K562 (cell line): ENCODE results near the gene GALNS. TPM values are rescaled to one million over a fixed set of nuclear protein-coding genes. Genes with fewer than 3 reads are reported as not detected.

Experiments used
- ADNP ChIP-seq: fragments of 200-800 bp; sonication (Bioruptor generic); IDR thresholded peaks from 2 replicates; pipeline ENCODE4 v1.6.1; 2016; ENCODE audit warnings: missing genetic modification characterization, missing compliant biosample characterization
- CCAR2 ChIP-seq: fragments of 200-400 bp; formaldehyde crosslinking; IDR thresholded peaks from 2 replicates; pipeline ENCODE4 v1.6.1; 2017; ENCODE audit warnings: mild to moderate bottlenecking, low read depth, low read length
- CEBPG ChIP-seq, 3 experiments: fragments of 200-800 bp in 1 of 3; sonication (Bioruptor generic) in 1 of 3; sonication (generic) in 1 of 3; formaldehyde crosslinking in 1 of 3; IDR thresholded peaks in 2 of 3; conservative IDR thresholded peaks in 1 of 3; 2 replicates each; pipeline versions ENCODE4 v1.6.1 to v1.8.0; 2016 to 2022; ENCODE audit warnings: missing compliant biosample characterization in 2 of 3, missing genetic modification characterization in 2 of 3, mild to moderate bottlenecking in 1 of 3, missing genetic modification reagents in 1 of 3
- ESRRB ChIP-seq: fragments of 250-450 bp; sonication (Bioruptor Pico); IDR thresholded peaks from 2 replicates; pipeline ENCODE4 v1.5.0; 2020; ENCODE audit warnings: mild to moderate bottlenecking, moderate library complexity, borderline replicate concordance
- KAT2B ChIP-seq: IDR thresholded peaks from one replicate; pipeline ENCODE4 v1.6.1; 2012; ENCODE audit warnings: low read depth, mild to moderate bottlenecking, control low read depth, inconsistent platforms, low read length, moderate library complexity
- KLF10 ChIP-seq: fragments of 250-450 bp; sonication (Bioruptor Pico); IDR thresholded peaks from 2 replicates; pipeline ENCODE4 v1.6.1; 2021; ENCODE audit warnings: matching md5 sums
- MAFK ChIP-seq: IDR thresholded peaks from 2 replicates; pipeline ENCODE4 v1.6.1; 2011; ENCODE audit warnings: low read length, improper control_type of control experiment
- OTX1 ChIP-seq: fragments of 450-650 bp; formaldehyde crosslinking; IDR thresholded peaks from 2 replicates; pipeline ENCODE4 v1.4.0; 2022; ENCODE audit warnings: mild to moderate bottlenecking
- POLR2AphosphoS2 ChIP-seq: IDR thresholded peaks from 2 replicates; pipeline ENCODE4 v1.6.1; 2012; ENCODE audit warnings: low read length, improper control_type of control experiment
- RAD21 ChIP-seq, 2 experiments: fragments of 250-450 bp in 1 of 2; fragments of 450-650 bp in 1 of 2; sonication (Bioruptor Pico) in 1 of 2; formaldehyde crosslinking in 1 of 2; IDR thresholded peaks in 1 of 2; conservative IDR thresholded peaks in 1 of 2; 2 replicates each; pipeline versions ENCODE4 v1.4.0 to v1.8.0; 2020 to 2022; ENCODE audit warnings: mild to moderate bottlenecking in 2 of 2, moderate library complexity in 1 of 2
- RAD51 ChIP-seq: fragments of 450-650 bp; IDR thresholded peaks from 2 replicates; pipeline ENCODE4 v1.7.1; 2016; ENCODE audit warnings: low read depth, mild to moderate bottlenecking, borderline replicate concordance
- RBFOX2 ChIP-seq: fragments of 200-400 bp; formaldehyde crosslinking; IDR thresholded peaks from 2 replicates; pipeline ENCODE4 v1.6.1; 2017; ENCODE audit warnings: low read depth, mild to moderate bottlenecking, low read length, moderate library complexity
- SAP30 ChIP-seq: fragments of 200-600 bp; sonication (generic); IDR thresholded peaks from 2 replicates; pipeline ENCODE4 v1.6.1; 2012; ENCODE audit warnings: borderline replicate concordance, low read depth, mild to moderate bottlenecking, moderate library complexity, low read length, control low read depth, inconsistent platforms; ENCODE audit not compliant: insufficient read depth, poor library complexity, severe bottlenecking
- SIN3B ChIP-seq: fragments of 450-650 bp; IDR thresholded peaks from 2 replicates; pipeline ENCODE4 v1.6.1; 2017; ENCODE audit warnings: low read depth, mild to moderate bottlenecking, moderate library complexity
- TARDBP ChIP-seq: fragments of 450-650 bp; IDR thresholded peaks from 2 replicates; pipeline ENCODE4 v1.6.1; 2016
- TEAD4 ChIP-seq, 2 experiments: sonication (generic) in 1 of 2; formaldehyde crosslinking in 1 of 2; IDR thresholded peaks; 2 replicates each; pipeline versions ENCODE4 v1.6.1 to v1.8.0; 2012 to 2022; ENCODE audit warnings: borderline replicate concordance in 1 of 2, inconsistent platforms in 1 of 2, low read length in 1 of 2, mild to moderate bottlenecking in 1 of 2, missing genetic modification reagents in 1 of 2
- U2AF1 ChIP-seq: fragments of 200-400 bp; formaldehyde crosslinking; optimal IDR thresholded peaks from 2 replicates; pipeline ENCODE3; 2017; ENCODE audit warnings: mild to moderate bottlenecking, low read depth, low read length, moderate library complexity
- ZEB2 ChIP-seq: fragments of 450-650 bp; IDR thresholded peaks from 2 replicates; pipeline ENCODE4 v1.6.1; 2016
- ZNF584 ChIP-seq: fragments of 200-800 bp; sonication (Bioruptor generic); IDR thresholded peaks from 2 replicates; pipeline ENCODE4 v1.6.1; 2016; ENCODE audit warnings: low read depth, mild to moderate bottlenecking, missing genetic modification characterization, missing compliant biosample characterization
- ZNF586 ChIP-seq: fragments of 450-650 bp; formaldehyde crosslinking; conservative IDR thresholded peaks from 2 replicates; pipeline ENCODE4 v1.4.0; 2020; ENCODE audit warnings: mild to moderate bottlenecking, moderate library complexity
- ZNF766 ChIP-seq: fragments of 200-800 bp; sonication (Bioruptor generic); conservative IDR thresholded peaks from 2 replicates; pipeline ENCODE4 v1.6.1; 2016; ENCODE audit warnings: missing genetic modification characterization, missing compliant biosample characterization
- ZNF79 ChIP-seq: fragments of 250-450 bp; sonication (Bioruptor Pico); IDR thresholded peaks from 2 replicates; pipeline ENCODE4 v1.4.0; 2020; ENCODE audit warnings: low read depth, mild to moderate bottlenecking, moderate library complexity
- polyA plus RNA-seq, 8 experiments: library from polyadenylated mRNA; depleted of rRNA in 4 of 8; stranded (reverse) in 5 of 8; unstranded in 3 of 8; fragments of >200 nt; fragmentation: Nextera tagmentation in 2 of 8; fragmentation: Illumina TruSeq in 1 of 8; extraction: Ambion mirVana in 2 of 8; extraction: Trizol in 1 of 8; gene quantifications; 2 replicates each; pipeline versions ENCODE4 v1.2.1 to v1.2.3, GENCODE V29; 2011 to 2014; ENCODE audit warnings: inconsistent platforms in 1 of 8, missing spikeins in 1 of 8
- total RNA-seq, 7 experiments: library from RNA; depleted of rRNA in 6 of 7; stranded (reverse); fragments of >200 nt in 6 of 7; fragmentation: Illumina TruSeq in 2 of 7; extraction: Trizol in 2 of 7; gene quantifications; 2 replicates each; pipeline versions ENCODE4 v1.2.1 to v1.2.3, GENCODE V29; 2011 to 2021; ENCODE audit warnings: low replicate concordance in 1 of 7
- TF ChIP-seq, protein P1 (sequence below): sonication (generic); formaldehyde crosslinking; IDR thresholded peaks from 2 replicates; pipeline ENCODE4 v1.8.1; 2023; ENCODE audit warnings: mild to moderate bottlenecking, missing genetic modification reagents, moderate library complexity
- TF ChIP-seq, protein P2 (sequence below): fragments of 450-650 bp; formaldehyde crosslinking; IDR thresholded peaks from 2 replicates; pipeline ENCODE4 v1.4.0; 2020; ENCODE audit warnings: mild to moderate bottlenecking, mixed read lengths

GALNS gene
- total and polyA plus RNA-seq, 9 of the 15 experiments (the other 6 are each of a cell fraction or from before 2014, with no cell fraction given), result 0.38 to 13.2 (median 4.3) TPM

DNA sequence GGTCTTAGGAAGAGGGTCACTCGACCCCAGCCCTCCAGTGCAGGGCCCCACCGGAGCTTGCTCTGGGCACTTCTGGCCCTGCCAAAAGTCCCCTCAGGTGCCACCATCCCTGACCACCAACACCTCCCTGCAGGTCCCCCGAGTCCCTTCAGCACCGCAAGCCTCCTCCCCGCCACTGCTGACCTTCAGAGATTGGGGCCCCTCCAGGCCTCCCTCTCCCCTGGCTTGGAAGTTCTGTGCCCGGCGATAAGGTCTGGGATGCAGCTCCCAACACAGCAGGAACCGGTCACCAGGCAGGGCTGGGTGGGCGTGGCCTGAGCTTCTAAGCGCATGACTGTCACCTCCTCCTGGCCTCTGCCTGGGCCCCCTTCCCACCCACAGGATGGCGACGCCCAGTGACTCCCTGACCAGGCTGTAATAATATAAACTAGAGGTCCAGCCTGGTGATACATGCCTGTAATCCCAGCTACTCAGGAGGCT is 82.9 kb downstream of the GALNS start (continued):
- TF ChIP-seq SAP30 (peak; percentile 85), TEAD4 (IDR thresholded peaks at IDR 0.05; ENCODE audit: low read length) (peak; percentile 95), TEAD4 (CRISPR knock-in tag; IDR thresholded peaks at IDR 0.05; ENCODE audit: borderline replicate concordance) (no peak), RAD51 (no peak; the same call in 1 of the 2 replicates), ZEB2 (peak; percentile 85), U2AF1 (no peak), ZNF766 (CRISPR knock-in tag) (no peak), ZNF586 (CRISPR knock-in tag) (no peak), CEBPG (CRISPR knock-in tag; IDR thresholded peaks at IDR 0.05) (no peak), CEBPG (tag; conservative IDR thresholded peaks at IDR 0.05 in 1 of 2, IDR thresholded peaks at IDR 0.05 in 1 of 2) (no peak), RAD21 (CRISPR knock-in tag; conservative IDR thresholded peaks at IDR 0.05 in 1 of 2, IDR thresholded peaks at IDR 0.05 in 1 of 2) (no peak), POLR2AphosphoS2 (no peak; the same call in 1 of the 2 replicates), MAFK (peak; percentile 25; the same call in 1 of the 2 replicates), CCAR2 (no peak), ZNF79 (CRISPR knock-in tag) (no peak), OTX1 (peak; percentile 94), TARDBP (peak; percentile 91), RBFOX2 (peak; percentile 62), KLF10 (CRISPR knock-in tag) (no peak), ADNP (tag) (no peak), ZNF584 (CRISPR knock-in tag) (no peak; the same call in 1 of the 2 replicates), SIN3B (no peak), KAT2B (no peak), ESRRB (CRISPR knock-in tag) (no peak)
- TF ChIP-seq, protein P1, sequence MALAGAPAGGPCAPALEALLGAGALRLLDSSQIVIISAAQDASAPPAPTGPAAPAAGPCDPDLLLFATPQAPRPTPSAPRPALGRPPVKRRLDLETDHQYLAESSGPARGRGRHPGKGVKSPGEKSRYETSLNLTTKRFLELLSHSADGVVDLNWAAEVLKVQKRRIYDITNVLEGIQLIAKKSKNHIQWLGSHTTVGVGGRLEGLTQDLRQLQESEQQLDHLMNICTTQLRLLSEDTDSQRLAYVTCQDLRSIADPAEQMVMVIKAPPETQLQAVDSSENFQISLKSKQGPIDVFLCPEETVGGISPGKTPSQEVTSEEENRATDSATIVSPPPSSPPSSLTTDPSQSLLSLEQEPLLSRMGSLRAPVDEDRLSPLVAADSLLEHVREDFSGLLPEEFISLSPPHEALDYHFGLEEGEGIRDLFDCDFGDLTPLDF, result no peak
- TF ChIP-seq, protein P2, sequence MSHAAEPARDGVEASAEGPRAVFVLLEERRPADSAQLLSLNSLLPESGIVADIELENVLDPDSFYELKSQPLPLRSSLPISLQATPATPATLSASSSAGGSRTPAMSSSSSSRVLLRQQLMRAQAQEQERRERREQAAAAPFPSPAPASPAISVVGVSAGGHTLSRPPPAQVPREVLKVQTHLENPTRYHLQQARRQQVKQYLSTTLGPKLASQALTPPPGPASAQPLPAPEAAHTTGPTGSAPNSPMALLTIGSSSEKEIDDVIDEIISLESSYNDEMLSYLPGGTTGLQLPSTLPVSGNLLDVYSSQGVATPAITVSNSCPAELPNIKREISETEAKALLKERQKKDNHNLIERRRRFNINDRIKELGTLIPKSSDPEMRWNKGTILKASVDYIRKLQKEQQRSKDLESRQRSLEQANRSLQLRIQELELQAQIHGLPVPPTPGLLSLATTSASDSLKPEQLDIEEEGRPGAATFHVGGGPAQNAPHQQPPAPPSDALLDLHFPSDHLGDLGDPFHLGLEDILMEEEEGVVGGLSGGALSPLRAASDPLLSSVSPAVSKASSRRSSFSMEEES (CRISPR knock-in tag), result peak; percentile 43
